OCI-LY3 (cell line): ENCODE results near the gene IFNL4.

ENCODE experiments used
- CTCF ChIP-seq: fragments of 200-600, 300-600 bp; sonication (generic); IDR thresholded peaks from 2 replicates; pipeline ENCODE4 v1.5.1; 2014; ENCODE audit warnings: antibody characterized with exemption, low read length, low read depth
- EZH2phosphoT487 ChIP-seq: fragments of 200-600 bp; shearing (Covaris generic); IDR thresholded peaks from 2 replicates; pipeline ENCODE4 v1.6.1; 2018; ENCODE audit warnings: antibody characterized with exemption, mixed run types, low read depth

- no peak for TF ChIP-seq CTCF
- TF ChIP-seq EZH2phosphoT487 = no peak
These were observed 31.6 kb downstream of the IFNL4 start for GRCh38 chr19:39217094-39217493.
